ENCODE data around the gene CKLF.
"Not testable (repeated sequence)": the region's sequence is repeated elsewhere in the genome, so short reads cannot be mapped to it uniquely, and the experiment has no call there.

CKLF gene

GRCh38 chr16:66552286-66553177, at the start of gene CKLF:
CKLF (plus strand) TSS chr16:66552576; CDS start chr16:66552716, 140 bp downstream.
- DNase-seq (ENCODE audit: low read depth): peak; percentile 85

- DNase-seq (ENCODE audit: low read depth): no peak
Observed at GRCh38 chr16:66503030-66503429, 49.3 kb upstream of the CKLF start.

DNA sequence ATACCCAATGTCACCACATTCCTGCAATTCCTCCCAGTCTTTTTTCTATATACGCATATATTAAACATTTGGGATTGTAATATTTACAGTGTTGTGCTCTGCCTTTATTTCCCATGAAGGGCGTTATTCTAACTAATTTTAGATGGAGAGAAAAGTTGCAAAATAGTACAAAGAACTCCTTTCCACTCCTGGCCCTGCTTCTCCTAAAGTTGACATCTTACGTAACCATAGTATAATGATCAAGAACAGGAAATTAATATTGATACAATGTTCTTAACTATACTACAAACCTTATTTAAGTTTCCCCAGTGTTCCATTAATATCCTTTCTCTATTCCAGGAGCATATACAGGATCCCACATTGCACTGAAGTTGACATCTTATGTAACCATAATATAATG, 48.8 kb upstream of the CKLF start:
- no peak for DNase-seq (ENCODE audit: low read depth)

- no peak for DNase-seq (ENCODE audit: low read depth)
Observed at GRCh38 chr16:66507731-66508239, 44.6 kb upstream of the CKLF start.

DNA sequence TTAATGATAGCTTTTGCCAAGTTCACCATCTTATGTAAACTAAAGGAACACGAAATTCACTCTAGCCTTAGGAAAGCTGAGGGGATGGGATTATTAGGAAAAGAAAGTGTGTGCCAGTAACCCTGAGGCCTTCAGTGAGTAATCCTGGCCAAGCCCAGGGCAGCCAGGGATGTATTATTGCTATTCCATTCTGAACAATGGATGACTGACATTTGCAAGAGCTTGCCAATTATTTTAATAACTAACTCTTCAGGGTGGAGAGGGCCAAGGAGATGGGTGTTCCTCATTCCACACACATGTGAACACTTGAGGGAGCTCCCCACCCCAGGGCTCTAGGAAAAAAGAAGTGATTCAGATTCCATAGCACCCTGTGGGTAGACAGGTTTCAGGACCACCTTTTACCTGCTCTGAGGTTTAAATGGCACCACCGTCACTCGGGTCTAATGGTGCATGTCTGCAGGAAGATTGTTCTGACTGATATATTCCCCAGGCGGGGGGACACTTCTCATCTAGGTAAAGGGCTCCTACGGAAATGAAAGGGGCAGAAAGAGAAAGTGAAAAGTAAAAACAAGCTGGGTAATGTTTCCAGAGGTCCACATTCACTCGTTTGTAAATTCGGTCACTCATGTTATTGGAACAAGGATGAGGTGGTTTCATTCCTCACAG, 44.0 kb upstream of the CKLF start:
- DNase-seq (ENCODE audit: low read depth): no peak

DNA sequence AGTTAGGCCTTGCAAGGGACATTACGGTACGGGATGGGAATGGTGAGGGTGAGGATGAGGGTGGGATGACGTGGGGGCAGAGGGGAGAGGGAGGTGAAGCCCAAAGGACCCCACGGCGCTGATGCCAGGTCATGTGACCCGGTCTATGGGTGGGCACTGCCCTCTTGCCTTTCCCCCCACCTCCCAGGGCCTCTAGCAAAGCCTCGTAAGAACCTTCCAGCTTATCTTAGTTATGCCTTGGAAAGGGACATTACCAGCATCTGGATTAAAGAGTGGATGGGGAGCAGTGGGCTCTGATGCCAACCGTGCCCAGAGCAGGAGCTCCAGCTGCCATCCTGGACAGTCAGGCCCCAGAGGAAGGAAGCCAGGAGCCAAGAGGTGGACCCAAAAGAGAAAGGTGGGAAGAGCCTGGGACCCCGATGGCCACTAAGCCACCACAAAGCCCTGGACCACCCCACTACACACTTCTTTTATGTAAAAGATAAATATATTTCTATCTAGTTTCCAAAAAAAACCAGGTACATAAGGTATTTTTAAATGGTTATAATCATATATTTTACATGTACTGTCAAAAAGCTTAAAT, 43.4 kb upstream of the CKLF start:
- no peak for DNase-seq (ENCODE audit: low read depth)

GRCh38 chr16:66509576-66509975, 42.8 kb upstream of the CKLF start:
- DNase-seq (ENCODE audit: low read depth): no peak

DNA sequence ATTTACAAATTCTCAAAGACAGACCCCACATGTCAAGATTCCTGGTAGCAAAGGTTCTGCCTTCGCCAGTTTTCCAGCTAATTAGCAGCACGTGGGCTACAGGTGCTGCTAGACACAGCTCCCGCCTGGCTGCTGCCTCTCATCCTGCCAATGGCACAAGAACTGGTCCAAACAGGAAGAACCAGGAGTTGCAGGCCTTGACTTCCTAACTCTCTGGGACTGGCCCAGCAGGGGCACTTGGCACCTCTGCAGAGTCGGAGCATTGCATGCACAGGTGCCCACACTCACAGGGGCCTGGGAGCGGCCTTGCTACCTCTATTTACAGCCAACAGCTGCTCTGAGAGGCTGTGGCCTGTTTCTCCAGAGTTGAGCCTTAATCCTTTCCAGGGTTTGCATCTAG, 42.1 kb upstream of the CKLF start:
- DNase-seq (ENCODE audit: low read depth): no peak

GRCh38 chr16:66510711-66511601, 41.4 kb upstream of the CKLF start:
- no peak for DNase-seq (ENCODE audit: low read depth)

DNA sequence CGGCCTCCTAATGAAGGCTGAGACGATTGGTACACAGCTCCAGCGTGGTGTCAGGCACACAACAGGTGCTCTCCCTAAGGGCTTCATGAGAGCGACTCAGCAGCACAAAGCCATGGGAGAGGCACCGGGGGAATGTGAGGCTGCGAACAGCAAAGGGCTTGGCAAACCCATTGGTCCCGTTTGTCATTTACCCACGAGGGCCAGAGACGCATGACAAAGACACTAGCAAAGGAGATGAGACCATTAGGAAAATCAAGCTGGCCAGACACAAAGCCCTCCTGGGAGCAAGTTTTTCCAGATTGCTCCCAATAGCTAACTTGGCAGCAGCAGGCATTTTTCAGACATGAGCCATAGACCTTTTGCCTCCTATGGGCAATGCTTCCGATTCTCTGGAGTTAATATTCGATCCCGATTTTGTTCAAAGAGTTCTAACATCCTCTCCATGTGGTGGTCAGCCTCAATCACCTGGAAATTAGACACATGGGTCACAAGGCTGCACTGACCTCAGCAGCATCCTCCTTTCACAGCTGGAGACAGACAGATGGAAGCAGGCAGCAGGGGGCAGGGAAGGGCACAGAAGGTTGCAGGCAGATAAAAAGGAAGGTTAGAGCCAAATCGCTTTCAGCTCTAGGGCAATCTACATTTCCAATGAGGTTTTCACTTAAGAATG, 40.6 kb upstream of the CKLF start:
- peak; percentile 45 for DNase-seq (ENCODE audit: low read depth)

- DNase-seq (ENCODE audit: low read depth): no peak
Observed at GRCh38 chr16:66512272-66513110, 39.9 kb upstream of the CKLF start.

- no peak for DNase-seq (ENCODE audit: low read depth)
Observed at GRCh38 chr16:66513111-66513723, 39.2 kb upstream of the CKLF start.

- DNase-seq (ENCODE audit: low read depth): not testable (repeated sequence)
Observed at GRCh38 chr16:66514391-66514790, 38.0 kb upstream of the CKLF start.

GRCh38 chr16:66514980-66515595, 37.3 kb upstream of the CKLF start:
- not testable (repeated sequence) for DNase-seq (ENCODE audit: low read depth)

GRCh38 chr16:66515596-66516508, 36.5 kb upstream of the CKLF start:
- peak; percentile 72 for DNase-seq (ENCODE audit: low read depth)

DNA sequence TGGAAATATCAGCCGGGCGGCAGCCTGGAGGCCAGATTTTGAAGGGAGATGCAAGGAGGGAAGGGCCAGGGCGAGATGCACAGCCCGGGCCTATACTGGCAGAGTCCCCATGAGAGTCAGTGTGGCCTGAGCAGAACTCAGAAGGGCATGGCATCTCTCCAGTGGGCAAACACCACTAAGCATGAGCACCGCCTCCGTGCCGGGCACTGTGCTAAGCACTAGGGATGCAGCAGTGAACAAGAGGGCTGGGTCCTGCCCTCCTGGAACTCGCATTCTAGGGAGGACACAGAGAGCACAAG, 35.9 kb upstream of the CKLF start:
- no peak for DNase-seq (ENCODE audit: low read depth)

DNA sequence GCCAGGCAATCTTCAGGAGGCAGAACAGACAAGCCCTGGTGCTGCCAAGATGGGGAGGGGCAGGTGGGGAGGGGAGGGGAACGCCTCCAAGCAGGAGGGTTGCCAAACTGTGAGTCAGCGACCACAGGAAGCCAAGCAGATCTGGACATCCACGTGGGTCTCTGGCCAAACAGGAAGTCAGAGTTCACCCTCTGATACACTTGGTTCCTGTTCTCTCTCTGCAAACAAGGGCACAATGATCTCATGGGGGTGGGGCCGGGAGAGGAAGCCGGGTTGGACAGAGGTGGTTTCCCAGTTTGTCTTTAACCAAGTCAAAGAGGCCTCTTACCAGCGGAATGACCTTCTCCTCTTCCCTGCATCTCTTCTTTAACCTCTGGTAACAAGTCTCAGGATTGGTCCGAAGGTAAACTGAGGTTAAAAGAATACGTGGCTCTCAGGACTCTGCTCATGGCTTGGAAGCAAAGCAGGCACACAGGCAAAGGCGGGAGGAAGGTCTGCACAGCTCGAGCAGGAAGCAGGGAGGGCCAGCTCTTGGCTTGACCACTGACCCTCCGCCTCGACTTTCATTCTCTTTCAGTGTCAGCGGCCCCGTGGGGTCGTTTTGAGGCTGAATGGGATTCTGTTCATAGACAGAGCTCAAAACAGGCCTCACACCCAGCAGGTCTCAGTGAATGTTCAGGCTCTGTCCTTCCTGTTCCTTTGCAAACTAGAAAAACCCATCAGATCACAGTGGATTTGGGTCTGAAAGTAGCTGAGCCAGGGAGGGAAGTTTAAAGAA, 35.4 kb upstream of the CKLF start:
- peak; percentile 98 for DNase-seq (ENCODE audit: low read depth)
